HepG2 (cell line): Measurements from ENCODE around the gene TRIM44. TPM values are rescaled to one million over a fixed set of nuclear protein-coding genes. Genes with fewer than 3 reads are reported as not detected.
A peak's percentile ranks its signal among the peaks of the same experiment; 100 is the strongest.

ENCODE experiments used
- DRAP1 ChIP-seq: IDR thresholded peaks from 2 replicates; pipeline ENCODE4 v1.6.1; 2016; ENCODE audit warnings: missing genetic modification reagents, missing compliant biosample characterization
- GFI1 ChIP-seq: sonication (generic); formaldehyde crosslinking; IDR thresholded peaks from 2 replicates; pipeline ENCODE4 v1.5.0; 2020; ENCODE audit warnings: missing genetic modification reagents, mild to moderate bottlenecking, borderline replicate concordance
- HMGXB4 ChIP-seq, 2 experiments: sonication (generic) in 1 of 2; formaldehyde crosslinking in 1 of 2; IDR thresholded peaks; 2 replicates each; pipeline versions ENCODE4 v1.4.0 to v1.6.1; 2018 to 2020; ENCODE audit warnings: missing genetic modification reagents in 2 of 2, borderline replicate concordance in 1 of 2, low read depth in 1 of 2, mild to moderate bottlenecking in 1 of 2, missing biosample characterization in 1 of 2
- JDP2 ChIP-seq: sonication (generic); formaldehyde crosslinking; IDR thresholded peaks from 2 replicates; pipeline ENCODE4 v1.8.1; 2022; ENCODE audit warnings: missing genetic modification reagents, borderline replicate concordance
- PTBP1 ChIP-seq: fragments of 200-400 bp; formaldehyde crosslinking; IDR thresholded peaks from 2 replicates; pipeline ENCODE4 v1.6.1; 2018; ENCODE audit warnings: low read length, low read depth; ENCODE audit not compliant: poor library complexity, severe bottlenecking
- RNF2 ChIP-seq: fragments of 450-650 bp; conservative IDR thresholded peaks from 2 replicates; pipeline ENCODE4 v1.6.1; 2016; ENCODE audit warnings: low read depth
- SMAD9 ChIP-seq: sonication (generic); formaldehyde crosslinking; IDR thresholded peaks from 2 replicates; pipeline ENCODE4 v1.5.1; 2020; ENCODE audit warnings: mild to moderate bottlenecking, missing genetic modification reagents
- TGIF2 ChIP-seq: IDR thresholded peaks from 2 replicates; pipeline ENCODE4 v1.6.1; 2016; ENCODE audit warnings: control low read depth, missing compliant biosample characterization
- USF2 ChIP-seq, 2 experiments: sonication (generic) in 1 of 2; formaldehyde crosslinking in 1 of 2; IDR thresholded peaks; 2 replicates each; pipeline versions ENCODE4 v1.5.1 to v1.6.1; 2011 to 2020; ENCODE audit warnings: borderline replicate concordance in 1 of 2, low read depth in 1 of 2, low read length in 1 of 2, mild to moderate bottlenecking in 1 of 2, missing genetic modification reagents in 1 of 2, moderate library complexity in 1 of 2
- ZBTB26 ChIP-seq: IDR thresholded peaks from 2 replicates; pipeline ENCODE4 v1.6.1; 2016; ENCODE audit warnings: missing compliant biosample characterization, missing genetic modification reagents, borderline replicate concordance
- ZBTB7A ChIP-seq: sonication (generic); formaldehyde crosslinking; IDR thresholded peaks from 2 replicates; pipeline ENCODE4 v1.8.0; 2022; ENCODE audit warnings: mild to moderate bottlenecking, missing genetic modification reagents
- ZNF18 ChIP-seq: sonication (generic); formaldehyde crosslinking; IDR thresholded peaks from 2 replicates; pipeline ENCODE4 v1.8.0; 2022; ENCODE audit warnings: mild to moderate bottlenecking, missing genetic modification reagents; ENCODE audit not compliant: insufficient replicate concordance
- ZNF230 ChIP-seq: sonication (generic); formaldehyde crosslinking; IDR thresholded peaks from 2 replicates; pipeline ENCODE4 v1.4.0; 2020; ENCODE audit warnings: mild to moderate bottlenecking, missing genetic modification reagents
- ZNF317 ChIP-seq: sonication (generic); formaldehyde crosslinking; IDR thresholded peaks from 2 replicates; pipeline ENCODE4 v1.5.0; 2020; ENCODE audit warnings: mild to moderate bottlenecking, missing genetic modification reagents
- ZNF430 ChIP-seq: sonication (generic); formaldehyde crosslinking; IDR thresholded peaks from 2 replicates; pipeline ENCODE4 v1.9.0; 2021; ENCODE audit warnings: mild to moderate bottlenecking, missing genetic modification reagents
- ZNF572 ChIP-seq: sonication (generic); formaldehyde crosslinking; IDR thresholded peaks from 2 replicates; pipeline ENCODE4 v1.5.1; 2020; ENCODE audit warnings: mild to moderate bottlenecking, missing genetic modification reagents
- ZNF703 ChIP-seq: sonication (generic); formaldehyde crosslinking; IDR thresholded peaks from 2 replicates; pipeline ENCODE4 v1.5.1; 2020; ENCODE audit warnings: missing genetic modification reagents, mild to moderate bottlenecking, moderate library complexity, borderline replicate concordance
- ZNF75D ChIP-seq: sonication (generic); formaldehyde crosslinking; IDR thresholded peaks from 2 replicates; pipeline ENCODE4 v1.8.1; 2023; ENCODE audit warnings: missing genetic modification reagents, mild to moderate bottlenecking, borderline replicate concordance
- ZNF780A ChIP-seq: sonication (generic); formaldehyde crosslinking; IDR thresholded peaks from 2 replicates; pipeline ENCODE4 v1.8.0; 2022; ENCODE audit warnings: mild to moderate bottlenecking, missing genetic modification reagents, moderate library complexity
- polyA plus RNA-seq, 8 experiments: library from polyadenylated mRNA; depleted of rRNA in 3 of 8; stranded (reverse) in 7 of 8; unstranded in 1 of 8; fragments of >200 nt; fragmentation: Illumina TruSeq in 4 of 8; extraction: Trizol in 4 of 8; gene quantifications; 2 replicates each; pipeline versions ENCODE4 v1.2.1 to v1.2.3, GENCODE V29; 2011 to 2016; ENCODE audit warnings: low read depth in 4 of 8, missing spikeins in 1 of 8, mixed read lengths in 1 of 8; ENCODE audit not compliant: insufficient read depth in 1 of 8
- total RNA-seq, 5 experiments: library from RNA; depleted of rRNA; stranded (reverse); fragments of >200 nt; fragmentation: Illumina TruSeq; extraction: Trizol; gene quantifications; 2 replicates each; pipeline ENCODE4 v1.2.3, GENCODE V29; 2016; ENCODE audit warnings: low read depth in 1 of 5

TRIM44 gene
- total and polyA plus RNA-seq, 2 of the 13 experiments (the other 11 are each of a cell fraction or from before 2014, with no cell fraction given), result 22.7 to 50.3 TPM

- TF ChIP-seq ZNF18 (CRISPR knock-in tag), result peak; percentile 90
- peak; percentile 96 for TF ChIP-seq ZBTB7A (CRISPR knock-in tag)
- no peak for TF ChIP-seq GFI1 (CRISPR knock-in tag)
- 0 out of 2 replicates have a peak, but pooled peaks have one; percentile 51 for TF ChIP-seq ZNF317
- peak; percentile 98 for TF ChIP-seq ZNF703 (CRISPR knock-in tag)
- TF ChIP-seq ZNF572, result peak; percentile 93; the same call in 1 of the 2 replicates
- TF ChIP-seq ZNF75D (CRISPR knock-in tag), result peak; percentile 98
- TF ChIP-seq ZBTB26 (CRISPR knock-in tag), result peak; percentile 88
- peak; percentile 99 for TF ChIP-seq ZNF230 (CRISPR knock-in tag)
- peak; percentile 70; the same call in 1 of the 2 replicates for TF ChIP-seq TGIF2 (CRISPR knock-in tag)
- TF ChIP-seq SMAD9, result peak; percentile 99
- TF ChIP-seq DRAP1 (CRISPR knock-in tag), result no peak; the same call in 1 of the 2 replicates
- peak; percentile 95 for TF ChIP-seq ZNF780A
- peak; percentile 78 for TF ChIP-seq JDP2
- no peak for TF ChIP-seq USF2 (IDR thresholded peaks at IDR 0.05; ENCODE audit: low read depth, low read length)
- peak; percentile 31; the same call in 1 of the 2 replicates for TF ChIP-seq USF2 (CRISPR knock-in tag; IDR thresholded peaks at IDR 0.05; ENCODE audit: borderline replicate concordance)
- TF ChIP-seq HMGXB4 (CRISPR knock-in tag; IDR thresholded peaks at IDR 0.05; ENCODE audit: borderline replicate concordance in 1 of 2, low read depth in 1 of 2), result peak; percentile 55 to 59; a peak in 2 of 4 replicates
- TF ChIP-seq RNF2, result peak; percentile 99
- TF ChIP-seq PTBP1, result no peak
- TF ChIP-seq ZNF430 (CRISPR knock-in tag), result peak; percentile 98; the same call in 1 of the 2 replicates
Measured at GRCh38 chr11:35662649-35663407, at the start of gene TRIM44 (continued).
